Testis (tissue), 5 donors: ENCODE results near the gene AATF. TPM values are rescaled to one million over a fixed set of nuclear protein-coding genes. Genes with fewer than 3 reads are reported as not detected.
A peak's percentile ranks its signal among the peaks of the same experiment; 100 is the strongest.

Source experiments
- DNase-seq: peaks from one replicate; pipeline ENCODE4 v3.0.0-alpha.2; 2019
- H3K27ac ChIP-seq, 2 donors: fragments of 200-600 bp; sonication (generic); one replicate each; pipeline ENCODE4 v1.5.1; 2019
- H3K27me3 ChIP-seq: fragments of 200-600 bp; sonication (generic); one replicate; pipeline ENCODE4 v1.5.1; 2019
- H3K36me3 ChIP-seq: fragments of 200-600 bp; sonication (generic); one replicate; pipeline ENCODE4 v1.5.1; 2017; ENCODE audit warnings: low read depth; ENCODE audit errors: missing control alignments
- H3K4me1 ChIP-seq: fragments of 200-600 bp; sonication (generic); one replicate; pipeline ENCODE4 v1.5.1; 2019
- H3K4me3 ChIP-seq, 2 donors: fragments of 200-600 bp; sonication (generic); one replicate each; pipeline ENCODE4 v1.5.1; 2017 to 2019
- H3K9me3 ChIP-seq: fragments of 200-600 bp; sonication (generic); one replicate; pipeline ENCODE4 v1.5.1; 2017
- CTCF ChIP-seq, 3 experiments: fragments of 450-650 bp in 2 of 3; fragments of 200-600 bp in 1 of 3; sonication (generic) in 1 of 3; IDR thresholded peaks; one replicate each; pipeline ENCODE4 v1.5.1; 2016 to 2019; ENCODE audit warnings: antibody characterized with exemption in 3 of 3, mild to moderate bottlenecking in 2 of 3, moderate library complexity in 1 of 3
- POLR2A ChIP-seq: fragments of 450-650 bp; IDR thresholded peaks from one replicate; pipeline ENCODE4 v1.6.1; 2017; ENCODE audit warnings: antibody characterized with exemption, mild to moderate bottlenecking, moderate library complexity
- WGBS, 2 donors: methylation state at CpG; one replicate each; pipeline ENCODE4 v1.1.5; 2018; 5-methylcytosine and 5-hydroxymethylcytosine counted together
- intact Hi-C: fragments of 100-400 bp; cut with DNase I; formaldehyde crosslinking; loops from one replicate; pipeline ENCODE4 v1.15.1; 2023; ENCODE audit warnings: low total_unique reads
- long read RNA-seq, 2 donors: transcript quantifications; one replicate each; lab custom pipeline, GENCODE V29; 2026
- polyA plus RNA-seq: library from polyadenylated mRNA; stranded (reverse); fragments of 350-450 nt; fragmentation: Illumina TruSeq; extraction: RNeasy Lipid Tissue Mini Kit (QIAGEN cat#74804); gene quantifications from one replicate; pipeline ENCODE4 v1.2.3, GENCODE V29; 2014; ENCODE audit warnings: low read depth, low replicate concordance; ENCODE audit not compliant: insufficient read depth
- total RNA-seq, 2 donors: library from RNA; depleted of rRNA; stranded (reverse); fragments of >200 nt; gene quantifications; one replicate each; pipeline ENCODE4 v1.2.3, GENCODE V29; 2016

AATF gene, protein sequence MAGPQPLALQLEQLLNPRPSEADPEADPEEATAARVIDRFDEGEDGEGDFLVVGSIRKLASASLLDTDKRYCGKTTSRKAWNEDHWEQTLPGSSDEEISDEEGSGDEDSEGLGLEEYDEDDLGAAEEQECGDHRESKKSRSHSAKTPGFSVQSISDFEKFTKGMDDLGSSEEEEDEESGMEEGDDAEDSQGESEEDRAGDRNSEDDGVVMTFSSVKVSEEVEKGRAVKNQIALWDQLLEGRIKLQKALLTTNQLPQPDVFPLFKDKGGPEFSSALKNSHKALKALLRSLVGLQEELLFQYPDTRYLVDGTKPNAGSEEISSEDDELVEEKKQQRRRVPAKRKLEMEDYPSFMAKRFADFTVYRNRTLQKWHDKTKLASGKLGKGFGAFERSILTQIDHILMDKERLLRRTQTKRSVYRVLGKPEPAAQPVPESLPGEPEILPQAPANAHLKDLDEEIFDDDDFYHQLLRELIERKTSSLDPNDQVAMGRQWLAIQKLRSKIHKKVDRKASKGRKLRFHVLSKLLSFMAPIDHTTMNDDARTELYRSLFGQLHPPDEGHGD
- 10 to 100 TPM; 38.7 to 39.5 TPM for total RNA-seq
- polyA plus RNA-seq = 57.9 TPM
- long read RNA-seq, donor 1, transcript AATF-208 (12 exons, 2,141 nt) = major isoform, 13 of 31 reads
- long read RNA-seq, donor 1, partial matches to known transcripts = 11 of 31 reads
- long read RNA-seq, donor 1, other reads (novel, unspliced or antisense) = 5 of 31 reads
- long read RNA-seq, donor 2, partial matches to known transcripts = 6 of 19 reads
- long read RNA-seq, donor 2, other reads (novel, unspliced or antisense) = 7 of 19 reads

GRCh38 chr17:36948717-36949460, at the start of gene AATF:
Gene AATF (plus strand): TSS chr17:36948954. CDS start chr17:36949126, 172 bp downstream.
- Histone ChIP-seq H3K4me1 (peaks cover 17% of the 10 kb centered on the region), H3K4me3 (peak within 1 kb of the TSS; percentile 84 to 87), H3K9me3 (no peaks in the 10 kb centered on the region), H3K27ac (peak within 1 kb of the TSS; percentile 81 to 90), H3K36me3 (no peaks in the 10 kb centered on the region), H3K27me3 (peaks cover 4% of the 10 kb centered on the region)
- intact Hi-C loops = no loop called here
- peak in 1 of 3 experiments; percentile 5 for TF ChIP-seq CTCF (IDR thresholded peaks at IDR 0.05)
- TF ChIP-seq POLR2A = no peak
- peak; percentile 97 for DNase-seq
- WGBS, 2 donors = 0 to 1% methylated on average over 42 to 69 of the region's 90 CpGs

DNA sequence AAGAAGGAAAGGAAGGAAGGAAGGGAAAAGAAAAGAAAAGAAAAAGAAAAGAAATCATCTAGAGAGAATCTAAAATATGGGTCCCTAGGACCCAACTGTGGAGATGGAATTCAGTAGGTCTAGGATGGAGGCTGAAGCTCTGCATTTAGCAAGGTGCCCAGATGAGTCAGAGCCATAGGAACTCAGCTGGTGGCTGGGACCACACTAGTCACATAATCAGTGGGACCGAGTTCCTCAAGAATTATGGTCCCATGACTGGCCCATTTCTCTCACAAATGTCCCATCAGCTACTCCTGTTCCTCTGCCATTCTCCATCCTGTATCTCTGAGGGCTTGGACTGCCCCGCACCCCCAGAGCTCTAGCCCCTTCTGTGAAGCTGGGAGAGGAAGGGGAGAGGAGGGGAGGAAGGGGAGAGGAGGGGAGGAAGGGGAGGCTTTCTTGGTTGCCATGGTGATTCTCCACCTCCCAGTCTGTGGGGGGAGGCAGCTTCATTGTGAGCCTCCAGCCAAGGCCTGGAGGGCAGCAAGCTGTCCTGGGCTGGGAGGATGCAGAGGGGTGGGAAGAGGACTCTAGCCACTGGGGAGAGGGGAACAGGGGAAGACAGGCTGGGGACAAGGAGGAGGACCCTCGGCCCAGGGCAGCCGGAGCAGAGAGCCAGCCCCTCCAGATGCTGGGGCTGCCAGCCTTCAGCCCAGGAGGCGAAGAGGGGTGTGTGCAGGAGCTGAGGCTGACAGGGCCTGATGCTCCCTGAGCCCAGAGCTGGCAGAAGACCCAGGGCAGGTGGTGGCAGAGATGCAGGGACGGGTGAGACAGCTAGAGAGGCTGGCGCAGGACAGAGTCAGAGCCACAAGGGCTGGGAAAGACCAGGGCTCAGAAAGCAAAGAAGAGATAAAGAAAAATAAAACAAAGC, 49.2 kb upstream of the AATF start:
- Histone ChIP-seq H3K27me3 (no peaks in the 10 kb centered on the region), H3K4me3 (no peak overlapping the region), H3K9me3 (no peaks in the 10 kb centered on the region), H3K36me3 (no peaks in the 10 kb centered on the region), H3K27ac (no peak overlapping the region), H3K4me1 (no peaks in the 10 kb centered on the region)
- WGBS, 2 donors = 71 to 78% methylated on average over 5 to 7 of the region's 7 CpGs
- DNase-seq = no peak
- intact Hi-C loops = no loop called here
- no peak for TF ChIP-seq CTCF (IDR thresholded peaks at IDR 0.05)
- TF ChIP-seq POLR2A = no peak

- no peaks in the 10 kb centered on the region for H3K4me1 ChIP-seq
- TF ChIP-seq CTCF (IDR thresholded peaks at IDR 0.05) = no peak
- TF ChIP-seq POLR2A = no peak
- no peak for DNase-seq
- 76 to 80% methylated on average over 7 of the region's 7 CpGs for WGBS, 2 donors
- no peaks in the 10 kb centered on the region for H3K36me3 ChIP-seq
- H3K27ac ChIP-seq = no peak overlapping the region
- H3K9me3 ChIP-seq = no peaks in the 10 kb centered on the region
- intact Hi-C loops = no loop called here
- H3K4me3 ChIP-seq = no peak overlapping the region
- H3K27me3 ChIP-seq = no peaks in the 10 kb centered on the region
These were observed 48.6 kb upstream of the AATF start for GRCh38 chr17:36900160-36900512.

DNA sequence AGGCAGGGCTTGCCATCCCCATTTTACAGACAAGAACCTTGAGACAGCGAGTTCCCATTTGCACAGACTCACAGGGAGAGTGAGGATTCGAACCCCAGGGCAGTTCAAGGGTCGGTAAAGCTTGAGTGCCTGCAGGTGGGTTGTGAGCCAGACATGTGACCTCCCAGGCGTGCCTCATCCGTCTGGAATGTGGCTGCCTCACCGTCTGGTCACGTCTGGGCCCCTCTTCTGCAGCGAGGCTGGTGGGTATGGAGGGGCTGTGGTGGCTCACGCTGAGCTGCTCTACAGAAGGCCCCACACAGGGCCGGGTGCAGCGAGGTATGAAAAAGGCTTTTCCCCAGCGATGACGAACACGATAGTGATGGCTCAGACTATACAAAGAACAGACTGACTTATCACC, 47.2 kb upstream of the AATF start:
- no peak for DNase-seq
- no peaks in the 10 kb centered on the region for H3K36me3 ChIP-seq
- H3K27ac ChIP-seq = no peak overlapping the region
- TF ChIP-seq POLR2A (no peak), CTCF (IDR thresholded peaks at IDR 0.05) (no peak)
- H3K27me3 ChIP-seq = no peaks in the 10 kb centered on the region
- intact Hi-C loops = no loop called here
- no peak overlapping the region for H3K4me3 ChIP-seq
- no peaks in the 10 kb centered on the region for H3K4me1 ChIP-seq
- no peaks in the 10 kb centered on the region for H3K9me3 ChIP-seq
- WGBS, 2 donors = 66 to 73% methylated on average over 14 of the region's 14 CpGs
